Urinary bladder (tissue), 4 donors: Measurements from ENCODE around the gene PRAME. TPM values are rescaled to one million over a fixed set of nuclear protein-coding genes. Genes with fewer than 3 reads are reported as not detected.

Experiments
- DNase-seq: peaks from one replicate; pipeline ENCODE4 v3.0.0-alpha.2; 2015; ENCODE audit errors: extremely low spot score
- H3K27ac ChIP-seq: one replicate; pipeline ENCODE4 v1.5.1; 2013; ENCODE audit warnings: low read depth, mild to moderate bottlenecking, moderate library complexity
- H3K36me3 ChIP-seq: one replicate; pipeline ENCODE4 v1.6.1; 2013; ENCODE audit warnings: mild to moderate bottlenecking, moderate library complexity; ENCODE audit not compliant: insufficient read depth
- H3K4me1 ChIP-seq: one replicate; pipeline ENCODE4 v1.6.1; 2013; ENCODE audit warnings: mild to moderate bottlenecking, moderate library complexity; ENCODE audit not compliant: insufficient read depth
- H3K4me3 ChIP-seq: one replicate; pipeline ENCODE4 v1.5.1; 2013; ENCODE audit warnings: low read depth, low read length
- WGBS: extraction: QIAGEN DNeasy Blood & Tissue Kit; methylation state at CpG from one replicate; pipeline ENCODE4 v1.1.7; 2013; 5-methylcytosine and 5-hydroxymethylcytosine counted together
- polyA plus RNA-seq: library from polyadenylated mRNA; stranded (reverse); fragments of 200-250 nt; gene quantifications from one replicate; pipeline ENCODE4 v1.2.3, GENCODE V29; 2013
- total RNA-seq: library from RNA; depleted of rRNA; stranded (reverse); fragments of >200 nt; gene quantifications from one replicate; pipeline ENCODE4 v1.2.3, GENCODE V29; 2014
- donor health status: healthy with polysubstance abuse.
- donor health status: healthy.

PRAME gene
- total and polyA plus RNA-seq, 2 donors, result not detected

GRCh38 chr22:22550789-22551434 lies 8.2 kb downstream of the PRAME start:
- H3K36me3 ChIP-seq, result no peaks in the 10 kb centered on the region
- no peak for DNase-seq
- WGBS, result 80% methylated on average over 8 of the region's 8 CpGs
- no peaks in the 10 kb centered on the region for H3K4me1 ChIP-seq
- H3K4me3 ChIP-seq, result no peak overlapping the region
- no peak overlapping the region for H3K27ac ChIP-seq

DNA sequence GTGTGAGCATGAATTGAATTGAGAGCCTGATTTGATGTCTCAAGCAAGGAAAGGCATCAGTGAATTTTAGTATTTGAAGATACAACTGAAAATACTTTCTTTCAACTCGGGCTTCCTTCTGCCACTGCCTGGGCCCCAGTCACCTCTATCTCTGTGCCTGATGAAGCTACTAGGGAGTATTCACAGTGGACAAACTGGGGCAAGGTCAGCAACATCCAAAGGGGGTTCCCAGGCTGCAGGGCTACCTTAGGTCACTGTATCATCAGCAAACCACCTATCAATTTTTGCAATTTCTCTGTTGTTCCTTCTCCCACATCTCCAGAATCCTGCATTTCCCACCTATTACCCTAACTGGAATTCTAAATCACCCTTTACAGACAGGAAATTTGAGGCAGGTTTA lies 10.2 kb downstream of the PRAME start:
- Histone ChIP-seq H3K4me3 (no peak overlapping the region), H3K36me3 (no peaks in the 10 kb centered on the region), H3K4me1 (no peaks in the 10 kb centered on the region), H3K27ac (no peak overlapping the region)
- DNase-seq, result no peak
- 60% methylated on average over 1 of the region's 1 CpG for WGBS

DNA sequence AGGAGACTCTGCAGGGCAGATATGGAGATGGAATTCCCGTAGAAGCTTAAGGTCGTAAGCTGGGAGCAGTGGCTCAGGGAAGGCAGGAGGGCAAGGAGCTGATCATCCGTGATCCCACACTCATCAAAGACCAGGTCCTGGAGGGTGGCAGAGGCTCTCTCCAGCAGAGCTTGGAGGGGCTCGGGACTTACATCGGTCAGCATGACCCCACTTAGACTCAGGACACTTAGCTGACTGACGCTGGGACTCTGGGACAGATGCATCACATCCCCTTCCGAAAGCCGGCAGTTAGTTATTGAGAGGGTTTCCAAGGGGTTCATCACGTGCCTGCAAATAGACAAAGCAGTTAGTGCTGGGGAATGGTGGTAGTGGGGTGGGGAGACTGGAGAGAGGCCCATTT lies 10.7 kb downstream of the PRAME start:
- no peaks in the 10 kb centered on the region for H3K36me3 ChIP-seq
- no peak overlapping the region for H3K4me3 ChIP-seq
- WGBS, result 64% methylated on average over 9 of the region's 9 CpGs
- no peak overlapping the region for H3K27ac ChIP-seq
- H3K4me1 ChIP-seq, result no peaks in the 10 kb centered on the region
- no peak for DNase-seq

- 37% methylated on average over 3 of the region's 3 CpGs for WGBS
- Histone ChIP-seq H3K4me1 (no peaks in the 10 kb centered on the region), H3K4me3 (no peak overlapping the region), H3K36me3 (no peaks in the 10 kb centered on the region), H3K27ac (no peak overlapping the region)
- no peak for DNase-seq
These were observed 11.3 kb downstream of the PRAME start for GRCh38 chr22:22547692-22548300.

GRCh38 chr22:22547226-22547625 lies 11.8 kb downstream of the PRAME start:
- no peak overlapping the region for H3K4me3 ChIP-seq
- WGBS, result 79% methylated on average over 3 of the region's 3 CpGs
- H3K36me3 ChIP-seq, result no peaks in the 10 kb centered on the region
- no peaks in the 10 kb centered on the region for H3K4me1 ChIP-seq
- DNase-seq, result no peak
- no peak overlapping the region for H3K27ac ChIP-seq

DNA sequence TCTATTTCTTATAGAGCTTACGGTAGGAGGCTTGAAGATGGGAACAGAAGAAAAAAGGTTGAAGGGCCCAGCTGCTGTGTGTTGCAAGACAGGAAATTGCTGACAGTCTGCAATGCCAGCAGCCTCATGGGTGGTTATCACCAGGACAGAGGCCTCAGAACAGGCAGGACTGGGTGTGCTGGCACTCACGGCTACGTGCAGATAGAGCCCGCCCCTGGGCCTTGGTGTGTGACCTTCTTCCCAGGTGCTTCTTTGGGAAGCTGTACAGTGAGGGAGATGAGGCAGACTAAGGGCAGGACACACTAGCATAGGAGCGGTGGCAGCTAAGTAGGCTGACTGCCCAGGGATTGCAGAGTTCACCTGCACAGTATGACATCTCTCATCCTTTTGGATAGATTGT lies 12.6 kb downstream of the PRAME start:
- H3K4me1 ChIP-seq, result no peaks in the 10 kb centered on the region
- H3K36me3 ChIP-seq, result no peaks in the 10 kb centered on the region
- no peak for DNase-seq
- 36% methylated on average over 5 of the region's 5 CpGs for WGBS
- no peak overlapping the region for H3K27ac ChIP-seq
- no peak overlapping the region for H3K4me3 ChIP-seq

DNA sequence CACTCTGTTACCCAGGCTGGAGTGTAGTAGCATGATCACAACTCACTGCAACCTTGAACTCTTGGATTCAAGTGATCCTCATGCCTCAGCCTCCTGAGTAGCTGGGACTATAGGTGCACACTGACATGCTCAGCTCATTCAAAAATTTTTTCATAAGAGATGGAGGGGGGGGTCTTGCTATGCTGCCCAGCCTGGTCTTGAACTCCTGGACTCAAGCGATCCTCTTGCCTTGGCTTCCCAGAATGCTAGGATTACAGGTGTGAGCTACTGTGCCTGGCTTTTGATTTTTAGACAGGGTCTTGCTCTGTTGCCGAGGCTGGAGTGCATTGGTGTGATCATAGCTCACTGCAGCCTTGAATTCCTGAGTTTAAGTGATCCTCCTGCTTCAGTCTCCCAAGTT lies 14.0 kb downstream of the PRAME start:
- Histone ChIP-seq H3K4me1 (no peaks in the 10 kb centered on the region), H3K4me3 (no peak overlapping the region), H3K27ac (no peak overlapping the region), H3K36me3 (no peaks in the 10 kb centered on the region)
- no peak for DNase-seq
- WGBS, result 91% methylated on average over 2 of the region's 2 CpGs

GRCh38 chr22:22538226-22538989 lies 20.7 kb downstream of the PRAME start:
- Histone ChIP-seq H3K4me3 (no peak overlapping the region), H3K4me1 (no peaks in the 10 kb centered on the region), H3K27ac (no peak overlapping the region), H3K36me3 (no peaks in the 10 kb centered on the region)
- no peak for DNase-seq
- 81% methylated on average over 7 of the region's 7 CpGs for WGBS

GRCh38 chr22:22536916-22537315 lies 22.1 kb downstream of the PRAME start:
- Histone ChIP-seq H3K27ac (no peak overlapping the region), H3K4me3 (no peak overlapping the region), H3K4me1 (no peaks in the 10 kb centered on the region), H3K36me3 (no peaks in the 10 kb centered on the region)
- 37% methylated on average over 1 of the region's 1 CpG for WGBS
- no peak for DNase-seq

DNA sequence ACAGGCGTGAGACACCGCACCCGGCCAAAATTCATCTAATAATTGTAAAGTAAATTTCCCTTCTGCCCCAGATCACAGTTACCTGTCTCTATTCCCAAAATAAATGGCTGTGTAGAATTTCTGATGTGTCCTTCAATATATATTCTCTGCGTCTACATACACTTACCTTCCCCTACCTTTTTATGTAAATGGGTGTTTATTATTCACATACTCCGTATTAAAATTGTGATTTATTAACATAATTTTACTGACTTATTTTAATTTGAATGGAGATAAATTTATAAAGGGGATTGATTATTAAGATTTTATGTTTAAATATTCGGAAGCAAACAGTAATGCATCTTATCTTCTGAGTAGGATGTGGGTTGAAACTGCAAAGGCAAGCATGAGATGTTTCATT lies 22.6 kb downstream of the PRAME start:
- WGBS, result 67% methylated on average over 6 of the region's 6 CpGs
- DNase-seq, result no peak
- Histone ChIP-seq H3K36me3 (no peaks in the 10 kb centered on the region), H3K27ac (no peak overlapping the region), H3K4me3 (no peak overlapping the region), H3K4me1 (no peaks in the 10 kb centered on the region)

DNA sequence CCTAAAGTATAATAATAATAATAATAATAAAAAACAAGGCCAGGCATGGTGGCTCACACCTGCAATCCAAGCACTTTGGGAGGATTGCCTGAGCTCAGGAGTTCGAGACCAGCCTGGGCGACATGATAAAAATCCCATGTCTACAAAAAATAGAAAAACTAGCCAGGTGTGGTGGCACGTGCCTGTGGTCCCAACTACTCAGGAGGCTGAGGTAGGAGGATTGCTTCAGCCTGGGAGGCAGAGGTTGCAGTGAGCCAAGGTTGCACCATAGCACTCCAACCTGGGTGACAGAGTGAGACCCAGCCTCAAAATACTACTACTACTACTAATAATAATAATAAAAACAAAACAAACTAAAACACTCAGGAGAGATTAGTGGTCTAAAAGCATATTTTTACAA lies 23.4 kb downstream of the PRAME start:
- WGBS, result 72% methylated on average over 3 of the region's 3 CpGs
- no peak overlapping the region for H3K4me3 ChIP-seq

GRCh38 chr22:22534604-22535415 lies 24.3 kb downstream of the PRAME start:
- no peak for DNase-seq
- Histone ChIP-seq H3K36me3 (no peaks in the 10 kb centered on the region), H3K4me1 (no peaks in the 10 kb centered on the region), H3K4me3 (no peak overlapping the region), H3K27ac (no peak overlapping the region)
- WGBS, result 78% methylated on average over 9 of the region's 9 CpGs

More for the DNA sequence above, 23.4 kb downstream of the PRAME start:
- H3K4me1 ChIP-seq, result no peaks in the 10 kb centered on the region
- H3K27ac ChIP-seq, result no peak overlapping the region
- no peak for DNase-seq
- no peaks in the 10 kb centered on the region for H3K36me3 ChIP-seq

- 66% methylated on average over 5 of the region's 5 CpGs for WGBS
- Histone ChIP-seq H3K4me1 (no peaks in the 10 kb centered on the region), H3K4me3 (no peak overlapping the region), H3K27ac (no peak overlapping the region), H3K36me3 (no peaks in the 10 kb centered on the region)
- no peak for DNase-seq
These were observed 25.2 kb downstream of the PRAME start for GRCh38 chr22:22533863-22534262.
